ENCODE measurements around the gene ZNF148.

- TF ChIP-seq CTCF (IDR thresholded peaks at IDR 0.05): no peak
- no peak for TF ChIP-seq POLR2A (IDR thresholded peaks at IDR 0.05)
These were observed 43.2 kb upstream of the ZNF148 start for GRCh38 chr3:125418306-125418705.
